C4-2B (cell line): ENCODE results near the gene MUC5B.

ENCODE experiments used
- CTCF ChIP-seq: fragments of 450-650 bp; conservative IDR thresholded peaks from 2 replicates; pipeline ENCODE4 v1.5.1; 2017; ENCODE audit warnings: mild to moderate bottlenecking
- ZFX ChIP-seq: fragments of 450-650 bp; IDR thresholded peaks from 2 replicates; pipeline ENCODE4 v1.6.1; 2017

DNA sequence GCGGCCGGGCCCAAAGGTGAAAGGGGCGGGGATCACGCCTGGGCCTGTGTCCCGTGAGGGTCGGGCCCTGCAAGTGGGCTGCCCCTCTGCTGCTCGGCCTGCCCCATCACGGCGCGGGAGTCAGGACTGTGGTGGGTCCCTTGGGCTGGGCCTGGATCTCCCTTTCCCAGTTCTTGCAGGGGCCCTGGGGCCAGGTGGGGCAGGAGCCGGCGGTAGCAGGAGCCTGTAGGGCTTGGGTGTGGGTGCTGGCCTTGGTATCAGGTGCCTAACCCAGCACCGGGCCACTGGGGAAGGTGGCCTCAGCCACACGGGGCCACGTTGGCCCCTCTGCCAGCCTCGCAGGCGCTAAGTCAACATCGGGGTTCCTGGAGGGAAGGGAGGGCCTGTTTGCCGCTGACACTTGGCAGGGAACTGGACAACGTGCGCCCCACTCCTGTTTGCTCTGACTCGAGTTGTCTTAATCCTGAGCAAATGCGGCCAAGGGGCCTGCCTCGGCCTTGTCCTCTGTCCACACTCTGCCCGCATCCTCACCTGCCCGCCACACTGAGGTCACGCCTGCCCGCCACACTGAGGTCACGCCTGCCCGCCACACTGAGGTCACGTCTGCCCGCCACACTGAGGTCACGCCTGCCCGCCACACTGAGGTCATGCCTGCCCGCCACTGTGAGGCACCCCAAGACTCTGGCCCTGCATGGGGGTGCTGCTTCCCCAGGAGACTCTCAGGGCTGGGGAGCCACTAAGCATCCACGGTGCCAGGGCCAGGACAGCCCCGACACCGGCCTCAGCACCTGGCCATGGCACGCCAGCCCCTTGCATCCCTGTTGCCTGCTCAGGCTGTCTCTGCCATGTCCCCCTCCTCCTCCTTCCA, 14.2 kb upstream of the MUC5B start:
- TF ChIP-seq CTCF (no peak), ZFX (no peak)
